AG08396 (cell line): ENCODE results near the gene HIVEP3.

Experiments used
- DNase-seq: peaks from one replicate; pipeline ENCODE4 v3.0.0; 2012; ENCODE audit warnings: low spot score, mixed read lengths

The HIVEP3 gene

GRCh38 chr1:41892301-41892781 is 26.4 kb downstream of the HIVEP3 start:
- no peak for DNase-seq

DNA sequence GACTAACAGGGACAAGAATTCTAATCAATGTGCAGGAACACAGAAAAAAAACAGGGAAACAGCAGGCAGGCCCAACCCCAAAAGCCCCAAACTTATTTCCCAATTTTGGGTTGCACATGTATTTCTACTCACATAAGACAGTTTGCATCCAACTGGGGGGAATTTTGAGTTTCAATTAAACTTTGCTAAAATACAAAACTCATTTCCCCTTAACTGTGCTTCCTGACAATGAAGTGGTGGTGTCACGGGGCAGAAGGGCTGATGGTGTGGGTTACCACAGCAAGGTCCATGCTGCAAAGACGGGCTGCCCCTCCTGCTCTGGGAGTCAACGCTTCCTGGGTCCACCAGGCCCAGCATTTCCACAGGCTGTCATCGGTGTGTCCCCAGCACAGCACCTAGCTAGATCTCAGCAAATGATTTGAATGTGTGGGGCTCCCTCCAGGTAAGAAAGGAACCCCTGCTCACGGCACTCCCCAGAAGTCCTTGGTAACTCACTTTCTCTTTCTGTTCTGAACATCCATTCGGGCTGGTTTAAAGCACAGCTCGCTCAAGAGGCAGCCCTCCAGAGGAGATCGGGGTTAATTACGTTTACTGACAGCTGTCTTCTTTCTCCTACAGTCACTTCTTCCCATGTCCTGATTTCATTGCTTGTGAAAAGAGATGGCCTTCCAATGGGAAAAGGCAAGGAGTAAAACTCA is 27.4 kb downstream of the HIVEP3 start:
- peak; percentile 39 for DNase-seq

DNA sequence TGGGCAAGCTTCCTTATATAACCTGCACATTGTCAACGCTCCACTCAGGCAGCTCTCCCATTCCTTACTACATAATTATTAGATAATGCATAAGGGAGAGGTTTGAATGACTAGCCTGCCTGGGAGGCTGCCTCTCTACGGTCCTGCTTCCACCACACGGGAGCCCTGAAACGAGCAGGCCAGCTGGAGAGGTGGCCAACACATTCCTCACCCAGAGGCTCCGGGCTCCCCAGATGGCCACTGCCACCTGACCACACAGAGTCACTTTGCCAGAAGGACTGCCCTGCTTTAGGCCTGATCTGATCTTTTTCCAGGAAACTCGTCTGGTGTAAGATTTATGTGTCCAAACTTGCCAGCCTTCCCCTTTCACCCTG is 27.9 kb downstream of the HIVEP3 start:
- DNase-seq: peak; percentile 28

DNA sequence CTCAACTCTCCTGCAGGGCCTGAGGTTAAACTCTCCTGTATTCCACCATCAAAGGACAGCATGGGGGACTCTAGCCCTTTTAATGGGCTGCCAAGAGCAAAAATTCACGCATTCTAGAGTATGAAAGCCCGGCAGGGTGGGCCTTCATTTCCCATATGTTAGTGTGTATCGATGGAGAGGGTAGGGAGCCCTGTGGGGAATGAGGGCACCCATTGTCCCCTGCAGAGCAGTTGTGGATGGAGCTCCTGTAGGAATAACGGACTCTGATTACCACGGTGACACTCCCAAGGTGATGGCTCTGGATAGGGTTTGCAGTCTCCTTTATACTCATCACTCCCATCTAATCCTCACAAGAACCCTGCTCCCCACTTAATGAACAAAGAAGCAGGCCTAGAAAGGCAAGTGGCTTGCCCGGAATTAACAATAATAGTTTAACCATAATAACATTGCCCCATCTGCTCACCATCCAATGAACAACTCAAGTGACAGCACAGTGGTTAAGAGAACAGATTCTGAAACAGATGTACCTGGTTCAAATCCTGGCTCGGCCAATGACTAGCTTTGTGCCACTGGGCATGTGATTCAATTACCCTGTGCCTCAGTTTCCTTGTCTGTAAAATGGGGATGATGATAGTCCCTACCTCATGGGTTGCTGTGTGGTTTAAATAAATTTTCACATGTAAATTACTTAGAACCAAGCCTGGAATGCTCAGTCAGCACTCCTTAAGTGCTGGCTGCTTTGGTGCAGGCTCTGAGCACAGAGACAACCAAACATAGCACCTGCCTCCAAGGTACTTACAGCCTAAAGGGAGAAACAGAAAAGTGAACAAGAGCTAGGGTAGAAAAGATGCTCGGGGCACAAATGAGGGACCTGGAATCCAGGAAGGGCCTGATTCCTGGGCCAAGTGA is 29.0 kb downstream of the HIVEP3 start:
- no peak for DNase-seq

DNA sequence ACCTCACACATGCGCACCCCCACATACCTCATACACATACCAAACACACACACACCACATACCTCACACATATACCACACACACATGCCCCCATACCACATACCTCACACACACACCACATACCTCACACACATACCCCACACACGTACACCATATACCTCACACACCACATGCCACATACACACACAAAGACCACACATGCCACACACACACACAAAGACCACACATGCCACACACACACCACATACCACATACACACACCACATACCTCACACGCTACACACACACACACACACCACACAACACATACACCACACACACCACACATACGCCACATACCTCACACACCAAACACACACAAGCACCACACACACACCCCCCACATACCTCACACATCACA is 30.0 kb downstream of the HIVEP3 start:
- DNase-seq: no peak

DNA sequence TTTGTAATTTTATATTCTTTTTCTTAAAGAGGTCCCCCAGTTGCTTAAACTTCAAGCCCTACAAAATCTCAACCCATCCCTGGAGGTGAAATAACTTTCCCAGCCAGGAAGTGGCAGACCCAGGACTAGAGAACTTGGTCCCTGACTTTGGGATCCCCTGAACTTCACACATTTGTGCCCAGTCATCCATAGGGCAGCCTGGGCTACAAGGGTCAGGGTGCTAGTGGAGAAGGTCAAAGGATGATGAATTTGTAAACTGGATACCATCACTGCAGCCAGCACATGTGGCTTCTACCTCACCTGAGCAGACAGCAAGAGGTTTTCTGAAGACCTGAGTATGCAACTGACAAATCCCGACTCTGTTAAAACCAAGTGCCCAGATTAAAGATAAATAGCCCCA is 31.4 kb downstream of the HIVEP3 start:
- DNase-seq: no peak

DNA sequence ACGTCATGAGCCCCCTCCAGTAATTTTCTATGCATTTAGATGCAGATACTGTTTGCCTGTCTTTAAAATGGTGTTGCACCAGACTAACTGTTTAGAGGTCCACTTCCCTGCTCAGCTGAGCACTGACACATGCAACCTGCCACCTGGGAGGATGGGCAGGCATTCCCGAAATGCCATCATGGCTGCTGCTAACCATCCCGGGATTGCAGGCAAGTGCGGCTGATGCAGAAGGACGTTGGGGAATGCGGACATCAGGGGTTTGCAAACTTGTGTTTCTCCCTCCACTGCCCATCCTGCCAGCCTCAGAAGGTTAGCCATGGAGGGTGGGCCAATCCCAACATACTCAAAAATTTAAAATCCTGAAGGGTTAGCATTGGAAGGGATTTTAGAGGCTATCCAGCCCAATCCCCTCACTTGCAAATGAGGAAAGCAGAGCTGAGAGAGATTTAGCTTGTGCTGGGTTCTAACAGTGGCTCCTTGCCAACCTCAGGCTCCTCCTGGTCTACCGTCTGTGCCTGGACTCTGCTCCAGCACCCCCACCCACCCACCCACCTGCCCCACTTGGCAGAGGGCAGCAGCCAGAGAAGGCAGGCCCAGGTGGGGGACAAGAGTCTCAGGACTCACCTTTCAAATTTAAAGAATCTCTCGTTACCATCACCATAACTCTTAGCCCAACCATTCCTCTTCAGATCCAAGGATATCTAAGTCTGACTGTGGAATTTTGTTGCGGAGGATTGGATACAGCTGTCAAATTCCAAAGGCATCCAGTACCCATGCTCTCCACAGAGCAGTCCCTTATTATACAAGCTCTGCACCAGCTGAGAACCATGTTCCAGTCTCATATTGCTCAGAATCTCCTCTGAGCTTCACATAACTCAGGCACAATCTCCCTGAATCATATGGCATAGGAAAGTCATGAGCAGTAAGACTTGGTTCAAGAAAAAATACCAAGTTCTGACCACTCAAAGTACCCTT is 34.2 kb downstream of the HIVEP3 start:
- DNase-seq: no peak

GRCh38 chr1:41883507-41883906 is 35.2 kb downstream of the HIVEP3 start:
- no peak for DNase-seq

DNA sequence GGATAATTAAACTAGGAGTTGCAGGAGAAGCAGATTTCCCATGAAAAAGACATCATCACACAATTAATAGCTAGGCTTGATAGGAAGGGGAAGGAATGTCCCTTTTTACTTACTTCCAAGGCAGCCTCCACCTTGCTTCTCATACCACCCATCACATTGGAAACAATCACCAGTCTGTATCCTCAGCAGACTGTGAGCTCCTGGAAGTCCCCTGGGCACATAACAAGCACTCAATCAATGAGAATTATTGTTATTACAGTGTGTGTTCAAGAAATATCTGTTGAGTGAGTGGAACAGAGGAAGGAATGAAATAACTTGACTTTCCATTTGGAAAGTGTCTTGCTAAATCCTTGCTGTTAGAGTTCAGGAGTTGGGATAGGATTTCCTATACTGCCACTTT is 36.2 kb downstream of the HIVEP3 start:
- no peak for DNase-seq

- no peak for DNase-seq
Observed at GRCh38 chr1:41882068-41882477, 36.6 kb downstream of the HIVEP3 start.

DNA sequence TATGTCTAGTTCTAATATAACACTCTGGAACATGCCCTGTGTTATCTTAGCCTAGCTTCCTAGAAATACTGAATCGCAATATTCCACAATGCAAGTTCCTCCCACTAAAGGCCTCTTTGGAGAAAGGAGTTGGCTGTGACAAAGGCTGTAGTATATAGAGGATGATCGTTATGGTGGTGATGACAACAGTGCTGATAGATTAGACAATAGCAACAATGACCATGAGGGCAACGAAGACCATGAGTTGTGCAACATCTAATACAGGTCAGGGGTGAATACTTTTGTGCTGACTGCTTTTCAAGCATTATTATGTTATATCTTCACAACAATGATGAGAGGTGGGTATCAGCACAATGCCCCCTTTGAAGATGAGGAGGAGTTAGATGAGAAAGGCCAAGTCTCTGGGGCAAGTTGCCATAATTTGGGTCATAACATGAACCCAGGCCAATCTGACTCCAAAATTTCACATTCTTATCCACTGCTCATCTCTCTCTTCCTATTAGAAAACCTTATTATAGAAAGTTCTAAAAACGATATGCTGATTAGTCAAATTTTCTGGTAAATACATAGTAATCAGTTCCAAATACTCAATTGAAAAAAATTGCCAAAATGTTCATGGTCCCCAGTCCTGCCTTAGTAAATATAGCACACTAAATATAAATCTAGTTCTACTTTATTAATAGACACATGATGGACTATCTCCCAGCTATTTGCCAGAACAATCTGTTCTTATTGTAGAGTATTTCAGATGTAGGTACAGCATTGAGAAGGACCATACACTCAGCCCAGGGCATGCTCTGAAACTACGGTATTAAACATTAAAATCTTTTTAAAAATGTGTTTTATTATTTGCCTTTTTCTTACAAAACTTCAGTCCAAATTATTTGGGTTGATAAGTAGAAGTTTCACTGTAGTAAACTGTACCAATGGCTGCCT is 37.5 kb downstream of the HIVEP3 start:
- no peak for DNase-seq

GRCh38 chr1:41880261-41880660 is 38.5 kb downstream of the HIVEP3 start:
- no peak for DNase-seq

DNA sequence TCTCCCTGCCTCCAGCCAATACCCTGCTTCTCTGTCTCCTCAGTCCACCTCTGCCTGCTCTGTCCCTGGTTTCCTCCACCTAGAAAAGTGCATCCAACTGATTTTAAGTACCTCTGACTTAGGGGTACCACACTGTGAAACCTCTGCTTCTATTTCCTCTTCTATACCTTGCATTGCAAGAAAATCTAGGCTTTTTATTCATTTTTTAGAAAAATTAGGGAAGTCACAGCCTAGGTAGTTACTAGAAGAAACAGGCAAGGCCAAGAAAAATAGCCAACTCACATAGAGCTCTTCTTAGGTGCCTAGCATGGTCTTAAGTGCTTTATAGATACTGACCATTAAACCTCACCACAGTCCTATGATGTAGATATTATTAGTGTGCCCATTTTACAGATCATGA is 39.1 kb downstream of the HIVEP3 start:
- no peak for DNase-seq

GRCh38 chr1:41878911-41879310 is 39.8 kb downstream of the HIVEP3 start:
- DNase-seq: no peak

DNA sequence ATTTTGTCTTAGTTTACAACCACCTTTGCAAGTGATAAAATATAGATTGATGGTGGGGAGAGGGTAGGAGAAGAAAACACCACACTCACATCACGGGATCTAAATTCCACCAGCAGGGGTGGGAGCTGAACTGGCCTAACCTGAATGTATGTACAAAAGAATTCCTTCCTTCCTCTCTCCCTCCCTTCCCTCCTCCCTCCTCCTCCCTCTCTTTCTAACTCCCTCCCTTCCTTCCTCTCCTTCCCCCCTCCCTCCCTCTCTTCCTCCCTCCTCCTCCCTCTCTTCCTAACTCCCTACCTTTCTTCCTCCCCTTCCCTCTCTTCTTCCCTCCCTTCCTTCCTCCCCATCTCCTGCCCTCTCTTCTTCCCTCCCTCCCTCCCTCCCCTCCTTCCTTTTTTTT is 40.2 kb downstream of the HIVEP3 start:
- DNase-seq: no peak

GRCh38 chr1:41876576-41877445 is 41.9 kb downstream of the HIVEP3 start:
- DNase-seq: no peak

- DNase-seq: no peak
Observed at GRCh38 chr1:41875487-41875886, 43.2 kb downstream of the HIVEP3 start.

- no peak for DNase-seq
Observed at GRCh38 chr1:41874903-41875411, 43.8 kb downstream of the HIVEP3 start.

GRCh38 chr1:41874151-41874719 is 44.5 kb downstream of the HIVEP3 start:
- no peak for DNase-seq
